Forelimb muscle (tissue), 1 donor: ENCODE data around the gene ADD2. TPM values are rescaled to one million over a fixed set of nuclear protein-coding genes. Genes with fewer than 3 reads are reported as not detected.
"Not testable (repeated sequence)": the region's sequence is repeated elsewhere in the genome, so short reads cannot be mapped to it uniquely, and the experiment has no call there.

Experiments
- DNase-seq: peaks from one replicate; pipeline ENCODE4 v3.0.0-alpha.2; 2013; ENCODE audit warnings: low read depth
- polyA plus RNA-seq: library from polyadenylated mRNA; unstranded; fragments of 120-200 nt; gene quantifications from one replicate; pipeline ENCODE4 v1.2.1, GENCODE V29; 2013; ENCODE audit not compliant: insufficient read length

ADD2 gene
- polyA plus RNA-seq, 1 donor: 1.8 TPM

DNA sequence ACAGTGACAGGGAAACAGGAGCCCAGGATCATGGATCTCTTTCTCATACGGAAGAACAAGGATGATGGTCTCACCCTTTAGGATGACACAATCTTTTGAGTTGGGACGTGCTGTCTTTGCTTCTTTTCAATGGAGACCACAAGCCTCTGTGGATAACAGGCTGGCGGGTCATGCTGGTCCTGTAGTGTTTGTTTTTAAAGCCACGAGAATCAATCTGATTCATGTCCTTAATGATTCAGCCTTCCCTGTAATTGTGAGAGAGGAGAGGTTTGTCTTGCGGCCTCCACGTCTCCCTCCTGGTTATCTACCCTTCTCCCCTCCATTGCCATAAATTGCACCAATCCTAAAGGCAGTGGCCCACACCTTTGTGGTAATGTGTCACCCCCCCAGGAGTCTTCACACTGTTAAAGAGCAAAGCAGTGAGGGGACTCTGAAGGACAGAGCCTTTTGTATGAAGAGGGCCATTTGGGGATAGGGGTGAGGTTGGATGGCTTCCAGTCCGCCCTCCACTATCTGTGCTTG lies 126.7 kb downstream of the ADD2 start:
- no peak for DNase-seq

DNA sequence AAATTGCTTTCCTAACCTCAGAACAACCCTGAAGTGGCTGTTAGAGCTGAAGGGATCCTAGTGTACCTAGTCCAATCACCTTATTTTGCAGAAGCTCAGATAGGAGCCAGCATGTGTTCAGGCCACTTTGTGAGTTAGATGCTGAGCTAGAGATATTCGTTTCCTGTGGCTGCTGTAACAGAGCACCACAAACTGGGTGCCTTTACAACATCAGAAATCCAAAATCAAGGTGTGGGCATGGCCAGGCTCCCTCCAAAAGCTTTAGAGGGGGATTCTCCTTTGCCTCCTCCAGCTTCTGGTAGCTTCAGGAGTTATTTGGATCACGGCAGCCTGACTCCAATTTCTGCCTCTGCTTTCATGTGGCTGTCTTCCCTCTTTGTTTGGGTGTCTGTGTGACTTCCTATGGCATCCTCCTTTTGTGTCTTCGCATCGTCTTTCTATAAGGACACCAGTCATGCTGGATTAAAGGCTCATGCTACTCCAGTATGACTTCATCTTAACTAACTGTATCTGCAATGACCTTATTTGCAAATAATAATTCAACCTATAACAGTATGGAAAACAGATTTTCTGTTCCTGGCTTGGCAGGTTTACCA lies 128.1 kb downstream of the ADD2 start:
- no peak for DNase-seq

DNA sequence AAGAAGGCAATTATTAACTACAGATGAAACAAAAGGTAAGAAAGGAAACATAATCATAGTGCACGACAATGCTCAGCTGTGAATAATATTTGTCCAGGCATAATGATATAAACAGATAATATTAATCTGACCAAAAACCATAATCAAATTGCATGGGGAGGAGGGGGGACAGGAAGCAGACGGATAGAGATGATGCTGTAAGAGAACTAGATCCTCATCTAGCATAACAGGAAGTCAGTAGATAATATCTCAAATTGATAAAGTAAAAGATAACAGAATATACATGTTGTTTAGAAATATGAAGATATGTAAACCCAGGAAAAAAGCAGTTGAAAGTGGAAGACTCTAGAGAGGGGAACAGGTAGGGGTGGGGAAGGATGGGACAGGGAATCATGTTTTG lies 129.4 kb downstream of the ADD2 start:
- no peak for DNase-seq

DNA sequence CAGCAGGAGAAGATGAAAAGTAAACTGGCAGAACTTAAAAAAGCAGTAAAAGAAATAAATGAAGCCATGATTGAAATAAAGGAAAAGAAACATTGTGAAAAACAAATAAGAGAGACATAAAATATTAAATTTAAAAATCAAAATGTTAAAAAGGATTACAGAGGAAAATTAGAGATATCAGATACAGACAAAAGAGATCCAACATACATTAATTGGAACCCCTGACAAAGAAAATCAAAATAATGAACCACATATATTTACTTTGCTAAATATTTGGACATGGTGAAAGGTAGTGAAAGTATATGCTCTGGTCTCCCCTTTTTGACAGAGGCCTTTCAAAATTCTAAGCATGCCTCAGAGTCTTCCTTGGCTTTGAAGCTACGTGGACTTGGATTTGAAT lies 134.5 kb downstream of the ADD2 start:
- DNase-seq: no peak

DNA sequence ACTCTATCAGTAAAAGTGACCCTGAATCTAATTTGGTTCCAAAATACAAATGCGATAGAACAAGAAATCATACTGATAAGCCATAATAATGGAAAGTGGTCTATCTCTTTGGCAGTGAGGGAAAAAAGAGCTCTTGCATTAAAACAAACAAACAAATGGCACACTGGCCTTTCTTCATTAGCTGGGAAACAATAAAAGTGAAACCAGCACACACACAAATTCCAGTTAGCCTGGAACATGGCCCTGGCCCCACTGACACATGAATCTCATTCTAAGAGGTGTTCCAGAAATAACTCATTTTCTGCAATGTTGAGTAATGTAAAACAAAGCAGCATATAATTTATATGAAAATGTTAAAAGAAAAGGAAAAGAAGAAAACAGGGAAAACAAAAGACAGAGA lies 135.0 kb downstream of the ADD2 start:
- no peak for DNase-seq

DNA sequence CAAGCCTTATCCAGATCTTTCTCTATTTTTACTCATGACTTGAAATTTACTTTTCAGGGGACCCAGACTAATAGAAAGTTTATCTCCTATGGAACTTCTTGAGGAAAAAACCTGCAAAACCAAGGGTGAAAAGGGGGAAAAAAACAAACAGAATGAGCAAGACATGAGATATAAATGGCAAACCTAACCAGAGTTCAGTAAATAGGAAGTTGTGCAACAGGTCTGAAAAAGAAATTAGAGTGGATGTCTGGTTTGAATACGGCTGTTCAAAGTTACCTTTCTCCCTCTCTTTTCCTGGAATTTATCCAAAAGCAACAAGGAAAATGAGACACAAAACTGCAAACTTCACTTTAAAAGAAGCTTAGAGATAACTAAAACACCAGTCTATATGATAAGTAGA lies 135.6 kb downstream of the ADD2 start:
- DNase-seq: no peak

DNA sequence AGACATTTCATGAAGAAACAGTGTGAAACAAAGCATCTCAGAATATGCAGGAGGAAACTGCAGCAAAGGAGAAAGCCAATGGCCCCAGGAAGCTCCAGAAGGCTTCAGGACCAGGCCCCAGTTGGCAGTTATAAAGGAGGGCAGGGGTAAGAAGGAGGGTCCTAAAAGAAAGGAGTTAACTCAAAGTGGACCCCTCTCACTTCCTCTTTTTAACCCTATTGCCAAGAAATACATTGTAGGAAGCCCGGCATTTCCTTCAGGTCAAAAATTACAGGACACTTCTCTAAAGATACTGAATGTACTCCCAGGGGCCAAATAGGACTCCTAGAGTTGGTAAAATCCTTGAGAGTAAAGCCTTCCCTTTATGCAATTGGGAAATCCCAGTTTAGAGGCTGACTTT lies 137.2 kb downstream of the ADD2 start:
- no peak for DNase-seq

DNA sequence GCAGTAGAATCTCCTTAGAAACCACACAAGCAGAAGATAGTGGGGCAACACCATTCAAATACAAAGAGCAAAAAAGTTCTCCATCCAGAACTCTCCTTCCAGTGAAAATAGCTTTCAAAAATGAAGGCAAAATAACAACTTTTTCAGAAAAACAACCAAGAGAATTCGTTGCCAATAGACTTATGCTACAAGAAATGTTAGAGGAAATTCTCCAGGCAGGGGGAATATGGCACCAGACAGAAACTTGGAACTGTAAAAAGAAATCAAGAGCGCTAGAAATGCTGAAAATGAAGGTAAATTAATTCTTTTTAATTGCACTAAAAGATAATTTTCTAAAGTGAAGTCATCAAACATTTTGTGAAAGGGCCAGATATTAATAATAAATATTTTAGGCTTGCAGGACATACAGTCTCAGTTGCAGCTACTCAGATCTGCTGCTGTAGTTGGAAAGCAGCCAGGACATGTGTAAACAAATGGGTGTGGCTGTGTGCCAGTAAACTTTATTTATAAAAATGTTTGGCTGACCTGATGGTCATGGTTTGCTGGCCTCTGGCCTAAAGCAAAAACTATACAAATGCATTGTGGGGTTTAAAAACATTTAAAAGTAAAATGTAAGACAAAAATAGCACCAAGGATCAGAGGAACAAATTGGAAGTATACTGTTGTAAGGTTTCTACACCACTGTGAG lies 140.6 kb downstream of the ADD2 start:
- no peak for DNase-seq

DNA sequence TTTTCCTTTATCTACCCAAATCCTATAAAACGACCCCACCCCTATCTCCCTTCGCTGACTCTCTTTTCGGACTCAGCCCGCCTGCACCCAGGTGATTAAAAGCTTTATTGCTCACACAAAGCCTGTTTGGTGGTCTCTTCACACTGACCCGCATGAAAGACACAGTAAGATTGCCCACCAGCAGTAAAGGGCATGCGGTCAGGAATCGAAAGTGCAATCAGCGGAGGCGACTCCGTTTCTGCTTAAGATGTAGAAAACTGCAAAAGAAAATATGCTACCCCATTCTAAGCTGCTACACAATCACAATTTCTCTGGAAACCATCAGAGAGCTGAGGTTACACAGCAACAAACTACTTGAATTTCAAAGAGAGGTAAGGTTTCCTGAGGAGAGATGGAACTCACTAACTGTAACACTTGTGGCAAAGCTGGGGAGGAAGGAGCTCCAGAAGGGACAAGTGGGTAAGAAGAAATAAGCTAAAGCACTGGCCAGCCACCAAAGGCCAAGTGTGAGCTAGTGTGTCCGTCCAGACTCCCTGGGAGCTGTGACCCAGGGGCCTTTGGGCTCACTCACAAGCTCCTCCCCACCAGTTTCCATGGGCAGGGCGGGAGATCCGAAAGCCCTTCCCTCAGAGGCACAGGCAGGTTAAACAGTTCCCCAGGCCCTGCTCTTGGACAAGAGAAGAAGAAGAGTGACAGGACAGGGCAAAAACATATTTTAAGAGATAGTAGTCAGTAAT lies 141.6 kb downstream of the ADD2 start:
- no peak for DNase-seq

DNA sequence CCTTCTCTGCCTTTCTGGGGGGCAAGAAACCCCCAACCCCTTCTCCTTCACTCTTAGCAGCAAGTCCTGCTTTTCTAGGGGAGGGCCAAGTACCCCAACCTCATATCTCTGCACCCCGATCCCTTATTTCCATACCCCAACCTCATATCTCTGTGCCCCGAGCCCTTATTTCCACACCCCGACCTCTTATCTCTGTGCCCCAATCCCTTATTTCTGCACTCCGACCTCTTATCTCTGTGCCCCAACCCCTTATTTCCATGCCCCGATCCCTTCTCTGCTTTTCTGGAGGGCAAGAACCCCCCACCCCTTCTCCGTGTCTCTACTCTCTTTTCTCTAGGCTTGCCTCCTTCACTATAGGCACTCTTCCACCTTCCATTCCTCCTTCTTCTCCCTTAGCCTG lies 146.5 kb downstream of the ADD2 start:
- not testable (repeated sequence) for DNase-seq

DNA sequence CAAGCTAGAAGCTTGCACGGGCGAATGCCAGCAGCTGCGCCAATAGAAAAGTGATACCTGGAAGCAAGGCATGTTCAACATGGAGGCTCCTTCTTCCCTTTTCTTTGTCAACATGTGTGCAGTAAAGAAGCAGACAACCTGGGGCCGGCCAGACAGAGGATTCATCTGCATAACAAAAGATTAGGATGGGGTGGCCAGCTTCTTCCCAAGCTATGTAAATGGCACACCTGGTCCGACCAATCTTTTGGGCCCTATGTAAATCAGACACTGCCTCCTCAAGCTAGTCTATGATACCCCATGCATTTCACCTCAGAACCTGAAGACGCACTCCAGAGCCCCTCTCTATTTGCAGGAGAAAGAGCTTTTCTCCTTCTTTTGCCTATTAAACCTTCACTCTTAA lies 148.0 kb downstream of the ADD2 start:
- no peak for DNase-seq

DNA sequence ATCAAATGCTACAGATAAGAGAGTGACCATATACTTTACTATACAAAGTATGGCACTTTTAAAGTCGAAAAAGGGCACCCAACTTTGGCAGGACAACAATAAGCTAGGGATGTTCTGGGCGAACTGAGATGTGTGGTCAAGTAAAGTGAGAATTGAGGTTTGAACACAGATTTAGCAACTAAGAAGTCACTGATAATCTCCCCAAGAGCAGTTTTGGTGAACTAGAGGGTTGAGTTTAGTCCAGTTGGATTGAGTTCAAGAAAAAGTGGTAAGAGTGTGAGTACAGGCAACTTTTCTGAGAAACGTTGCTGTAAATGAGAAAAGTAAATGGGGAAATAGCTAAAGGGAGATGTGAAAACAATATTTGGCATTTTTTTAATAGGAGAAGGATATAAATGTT lies 148.8 kb downstream of the ADD2 start:
- DNase-seq: no peak

DNA sequence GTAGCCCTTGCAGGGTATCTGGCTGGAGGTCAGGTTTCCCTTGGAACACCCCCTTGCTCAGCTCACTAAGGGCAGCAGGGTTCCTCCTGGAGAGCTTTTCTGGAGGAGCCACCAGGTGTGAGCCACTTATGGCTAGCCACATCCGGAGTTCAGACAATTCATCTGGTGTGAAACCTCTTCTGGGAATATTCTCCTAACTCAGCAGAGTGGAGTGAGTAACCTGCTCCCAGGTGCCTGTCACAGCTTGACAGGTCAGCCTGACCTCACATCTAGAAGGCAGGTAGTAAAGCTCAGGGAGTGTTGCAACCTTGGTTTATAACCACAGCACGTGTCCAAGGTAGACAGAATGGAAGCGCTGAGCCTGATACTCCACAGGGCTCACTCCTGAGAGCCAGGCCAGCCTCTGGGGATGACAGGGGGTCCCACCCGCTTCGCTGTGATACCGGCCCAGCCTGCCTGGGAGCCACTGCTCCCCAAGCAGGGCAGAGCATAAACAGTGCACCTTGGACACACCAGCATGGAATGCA lies 151.8 kb downstream of the ADD2 start:
- no peak for DNase-seq

DNA sequence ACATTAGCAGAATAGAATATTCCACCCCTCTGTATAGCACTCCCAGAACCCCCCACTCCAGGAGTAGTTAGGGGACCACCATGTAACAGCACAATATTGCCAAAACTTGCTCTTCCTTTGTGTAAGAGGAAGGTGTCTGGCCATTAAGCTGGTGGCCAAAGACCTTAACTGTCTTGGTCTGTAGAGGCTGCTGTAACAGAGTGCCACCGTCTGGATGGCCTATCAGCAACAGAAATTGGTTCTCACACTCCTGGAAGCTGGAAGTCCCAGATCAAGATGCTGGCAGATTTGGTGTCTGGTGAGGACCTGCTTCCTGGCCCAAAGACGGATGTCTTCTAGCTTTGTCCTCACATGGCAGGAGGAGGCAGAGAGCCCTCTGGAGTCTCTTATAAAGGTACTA lies 152.8 kb downstream of the ADD2 start:
- no peak for DNase-seq

DNA sequence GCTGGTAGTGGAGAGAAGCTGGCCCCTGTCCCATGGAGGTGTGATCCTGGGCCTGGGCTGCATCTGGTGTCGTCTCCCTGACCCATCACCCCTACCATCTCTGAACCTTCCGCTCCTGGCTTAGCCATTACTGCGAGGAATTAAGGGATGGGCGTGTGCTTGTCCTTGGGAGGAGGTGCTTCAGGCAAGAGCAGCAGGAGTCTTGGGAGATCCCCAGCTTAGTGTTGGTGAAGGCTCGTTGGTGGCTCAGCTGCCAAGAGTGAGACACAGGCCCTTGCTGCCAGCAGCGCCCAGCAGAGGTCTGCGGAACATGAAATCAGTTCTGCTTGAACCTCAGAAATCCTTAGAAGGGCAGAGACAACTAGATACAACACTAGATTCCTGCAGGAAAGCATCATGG lies 154.5 kb downstream of the ADD2 start:
- no peak for DNase-seq

DNA sequence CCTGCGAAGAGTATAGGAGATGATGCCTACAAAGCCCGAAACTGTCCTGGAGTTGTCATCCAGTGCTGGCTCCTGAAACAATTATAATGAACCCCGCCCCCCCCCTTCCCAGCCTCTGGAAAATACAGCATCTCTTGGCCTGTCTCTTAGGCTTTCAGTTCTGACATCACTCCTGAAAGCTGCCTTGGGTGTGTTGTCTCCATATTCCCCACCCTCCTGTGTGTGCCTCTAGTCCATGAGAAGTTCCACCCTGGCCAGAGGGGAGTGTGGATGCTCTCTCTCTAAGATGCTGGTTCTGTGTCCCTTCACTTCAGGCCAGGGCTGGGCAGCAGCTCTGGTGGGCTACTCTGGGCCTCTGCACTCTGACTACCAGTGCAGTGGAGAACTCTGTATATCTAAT lies 155.4 kb downstream of the ADD2 start:
- DNase-seq: no peak

DNA sequence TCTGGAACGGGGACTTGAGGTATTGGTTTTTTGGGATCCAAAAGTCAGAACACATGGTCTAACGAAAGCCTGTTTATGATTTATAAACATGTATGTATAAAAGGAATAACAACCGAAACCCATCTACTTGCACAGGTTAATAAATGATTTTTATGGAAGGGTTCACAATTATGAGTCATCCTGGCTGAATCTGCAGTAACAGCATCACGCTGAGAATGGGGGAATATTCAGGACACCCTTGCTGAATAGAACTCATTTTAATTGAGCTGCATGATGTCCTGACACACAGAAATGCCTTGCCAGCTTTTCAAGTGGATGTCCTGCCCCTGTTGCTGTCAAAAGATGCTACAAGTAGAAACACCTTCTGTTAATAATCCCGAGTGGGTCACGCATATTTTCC lies 159.6 kb downstream of the ADD2 start:
- DNase-seq: no peak

DNA sequence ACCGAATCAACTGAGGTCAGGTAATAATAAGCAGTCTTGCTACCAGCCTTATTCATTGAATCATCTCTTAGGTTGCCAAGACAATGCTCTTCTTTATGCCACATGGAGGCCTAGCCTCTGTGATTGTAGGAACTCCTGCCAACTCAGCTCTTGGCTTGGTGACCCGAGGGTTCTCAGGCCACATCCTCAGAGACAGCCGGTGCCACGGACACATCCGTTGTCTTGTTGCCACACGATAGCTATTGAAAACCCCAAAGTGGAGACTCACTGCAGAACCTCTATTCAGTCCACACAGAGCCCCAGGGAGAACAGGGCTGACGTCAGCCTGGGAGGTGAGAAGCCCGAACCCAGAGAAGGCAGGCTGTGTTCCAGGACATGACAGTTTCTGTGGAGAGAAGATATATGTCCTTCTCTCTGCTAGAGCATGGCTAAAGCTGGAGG lies 160.9 kb downstream of the ADD2 start:
- no peak for DNase-seq
